HCT116 (cell line): ENCODE results near the gene DOLPP1. TPM values are rescaled to one million over a fixed set of nuclear protein-coding genes. Genes with fewer than 3 reads are reported as not detected.

Experiments used
- ATAC-seq: fragments of 200-7000 bp; cut with Tn5 transposase; 2 replicates; pipeline ENCODE4 v1.9.1; 2020; ENCODE audit warnings: mild to moderate bottlenecking, moderate library complexity
- BruUV-seq: library from RNA; stranded (reverse); fragments of 400-500 nt; replicated peaks from 2 replicates; lab custom pipeline; 2021; lab: Mats Ljungman, UMichigan
- CTCF ChIA-PET: fragments of 300-600 bp; sonication (Branson Sonifier 250); formaldehyde crosslinking; loops from one replicate; lab custom pipeline; 2021; ENCODE audit warnings: antibody characterized with exemption; lab: Charles Lee
- POLR2A ChIA-PET: fragments of 300-600, 350-600 bp; sonication (Branson Sonifier 250); formaldehyde crosslinking; loops from one replicate; lab custom pipeline; 2021; ENCODE audit warnings: antibody characterized with exemption; lab: Charles Lee
- RAD21 ChIA-PET, 2 experiments: fragments of 300-600 bp; sonication (Branson Sonifier 250); formaldehyde crosslinking; loops; one replicate each; lab custom pipeline; 2023; ENCODE audit warnings: low total read pairs in 2 of 2; ENCODE audit not compliant: uncharacterized antibody in 2 of 2, unreplicated experiment in 2 of 2, low non-redundant PET in 1 of 2; lab: Charles Lee
- DNase-seq: peaks from one replicate; pipeline ENCODE4 v3.0.0-alpha.2; 2010; ENCODE audit warnings: low read depth, low spot score
- H2AFZ ChIP-seq: fragments of 200-600 bp; shearing (Covaris generic), sonication (generic); 2 replicates; pipeline ENCODE4 v1.6.1; 2017; ENCODE audit warnings: low read depth, mixed run types, mixed read lengths, antibody characterized with exemption, low read length; ENCODE audit not compliant: poor library complexity, severe bottlenecking
- H3K27ac ChIP-seq: 2 replicates; pipeline ENCODE4 v1.5.1; 2012; ENCODE audit warnings: low read depth, low read length
- H3K27me3 ChIP-seq: fragments of 200-600 bp; sonication (generic); 2 replicates; pipeline ENCODE4 v1.6.1; 2016; ENCODE audit warnings: mixed run types, low read length, mixed read lengths; ENCODE audit not compliant: insufficient read depth
- H3K36me3 ChIP-seq, 2 experiments: fragments of 200-500 bp in 1 of 2; fragments of 200-600 bp in 1 of 2; sonication (Bioruptor generic) in 1 of 2; sonication (generic) in 1 of 2; 2 replicates each; pipeline versions ENCODE4 v1.5.1 to v1.6.1; 2014 to 2016; ENCODE audit warnings: low read length in 2 of 2, inconsistent platforms in 1 of 2, mixed read lengths in 1 of 2, mixed run types in 1 of 2; ENCODE audit not compliant: insufficient read depth in 2 of 2, control insufficient read depth in 1 of 2
- H3K4me1 ChIP-seq, 2 experiments: fragments of 200-600 bp in 1 of 2; sonication (generic) in 1 of 2; 2 replicates each; pipeline versions ENCODE4 v1.5.1 to v1.6.1; 2012 to 2017; ENCODE audit warnings: low read length in 2 of 2, inconsistent platforms in 1 of 2, mild to moderate bottlenecking in 1 of 2, mixed read lengths in 1 of 2, mixed run types in 1 of 2, moderate library complexity in 1 of 2; ENCODE audit not compliant: insufficient read depth in 2 of 2, control insufficient read depth in 1 of 2
- H3K4me2 ChIP-seq: fragments of 200-600 bp; sonication (generic); 2 replicates; pipeline ENCODE4 v1.6.1; 2017; ENCODE audit warnings: mixed run types, low read length, mixed read lengths
- H3K4me3 ChIP-seq, 2 experiments: fragments of 200-600 bp in 1 of 2; sonication (generic) in 1 of 2; replicated peaks in 1 of 2; 2 replicates each; pipeline ENCODE4 v1.5.1; 2011 to 2016; ENCODE audit warnings: low read length in 2 of 2, control low read depth in 1 of 2, low read depth in 1 of 2, mild to moderate bottlenecking in 1 of 2, mixed read lengths in 1 of 2, mixed run types in 1 of 2
- H3K79me2 ChIP-seq: fragments of 200-600 bp; sonication (generic); 2 replicates; pipeline ENCODE4 v1.6.1; 2017; ENCODE audit warnings: mild to moderate bottlenecking, mixed run types, low read length, moderate library complexity, mixed read lengths; ENCODE audit not compliant: insufficient read depth
- H3K9ac ChIP-seq: fragments of 200-600 bp; sonication (generic); 2 replicates; pipeline ENCODE4 v1.6.1; 2016; ENCODE audit warnings: low read length, mixed read lengths
- H3K9me2 ChIP-seq: fragments of 200-600 bp; sonication (generic), shearing (Covaris generic); 2 replicates; pipeline ENCODE4 v1.6.1; 2017; ENCODE audit warnings: mixed run types, mild to moderate bottlenecking, moderate library complexity; ENCODE audit not compliant: insufficient read depth
- H3K9me3 ChIP-seq, 2 experiments: fragments of 200-500 bp in 1 of 2; fragments of 200-600 bp in 1 of 2; sonication (Bioruptor generic) in 1 of 2; sonication (generic) in 1 of 2; 2 replicates each; pipeline ENCODE4 v1.6.1; 2014 to 2017; ENCODE audit warnings: low read length in 2 of 2, mixed read lengths in 2 of 2, inconsistent platforms in 1 of 2, low read depth in 1 of 2, mild to moderate bottlenecking in 1 of 2, mixed run types in 1 of 2, moderate library complexity in 1 of 2; ENCODE audit not compliant: control insufficient read depth in 1 of 2, insufficient read depth in 1 of 2
- H4K20me1 ChIP-seq: fragments of 200-600 bp; sonication (generic), shearing (Covaris generic); 2 replicates; pipeline ENCODE4 v1.6.1; 2017; ENCODE audit warnings: mixed run types, mild to moderate bottlenecking, moderate library complexity; ENCODE audit not compliant: insufficient read depth
- ELF1 ChIP-seq: IDR thresholded peaks from 2 replicates; pipeline ENCODE4 v1.6.1; 2012; ENCODE audit warnings: low read depth, borderline replicate concordance
- RAD21 ChIP-seq: IDR thresholded peaks from 2 replicates; pipeline ENCODE4 v1.6.1; 2012; ENCODE audit warnings: low read depth, mild to moderate bottlenecking
- REST ChIP-seq: IDR thresholded peaks from 2 replicates; pipeline ENCODE4 v1.6.1; 2012; ENCODE audit warnings: low read depth
- SIN3A ChIP-seq: IDR thresholded peaks from 2 replicates; pipeline ENCODE4 v1.6.1; 2012; ENCODE audit warnings: low read depth
- TCF7L2 ChIP-seq: IDR thresholded peaks from 2 replicates; pipeline ENCODE4 v1.7.0; 2011; ENCODE audit warnings: borderline replicate concordance, inconsistent platforms; ENCODE audit not compliant: insufficient read depth, insufficient read length; ENCODE audit errors: extremely low read depth
- ZBTB33 ChIP-seq: IDR thresholded peaks from 2 replicates; pipeline ENCODE4 v1.6.1; 2011; ENCODE audit warnings: mild to moderate bottlenecking, low read length, moderate library complexity; ENCODE audit not compliant: insufficient replicate concordance; ENCODE audit errors: extremely low read depth
- ZFX ChIP-seq: fragments of 450-650 bp; IDR thresholded peaks from 2 replicates; pipeline ENCODE4 v1.6.1; 2017
- intact Hi-C: fragments of 100-400 bp; cut with micrococcal nuclease; formaldehyde crosslinking; loops from 2 replicates; pipeline ENCODE4 v1.10.0; 2022
- total RNA-seq: library from RNA; stranded (reverse); gene quantifications from one replicate; pipeline ENCODE4 v1.2.1, GENCODE V29; 2021; ENCODE audit not compliant: unreplicated experiment

DOLPP1 gene
- total RNA-seq, 1 experiment from 2014 or later = 17.4 TPM

GRCh38 chr9:129064499-129064908, 16.4 kb upstream of the DOLPP1 start:
- ATAC-seq = no peak
- BruUV-seq = no TSS peak
- peaks cover 0 to 6% of the 10 kb centered on the region in 2 experiments; a peak in 2 of 4 replicates for H3K4me1 ChIP-seq
- TF ChIP-seq ELF1 (no peak), REST (no peak), TCF7L2 (no peak), SIN3A (no peak), ZBTB33 (no peak), RAD21 (no peak), ZFX (no peak)
- TF ChIP-seq, all 23 proteins: peak for 0
- H3K9ac ChIP-seq = no peak overlapping the region
- ChIA-PET RAD21 (no interaction called here), POLR2A (no interaction called here), CTCF (no interaction called here)
- H2AFZ ChIP-seq = no peak overlapping the region
- no peak for DNase-seq
- H3K27ac ChIP-seq = no peak overlapping the region
- H4K20me1 ChIP-seq = no peaks in the 10 kb centered on the region
- 0 out of 4 replicates have a peak, but pooled peaks cover 0 to 4% of the 10 kb centered on the region in 2 experiments for H3K36me3 ChIP-seq
- H3K4me3 ChIP-seq = no peak overlapping the region
- H3K27me3 ChIP-seq = no peaks in the 10 kb centered on the region
- H3K4me2 ChIP-seq = no peak overlapping the region
- no peaks in the 10 kb centered on the region for H3K9me3 ChIP-seq
- H3K9me2 ChIP-seq = no peaks in the 10 kb centered on the region
- no peaks in the 10 kb centered on the region for H3K79me2 ChIP-seq
- intact Hi-C loops = no loop called here
